Umbilical cord (tissue), 2 donors: ENCODE results near the gene UGGT2. TPM values are rescaled to one million over a fixed set of nuclear protein-coding genes. Genes with fewer than 3 reads are reported as not detected.
A peak's percentile ranks its signal among the peaks of the same experiment; 100 is the strongest.

Source experiments
- DNase-seq: peaks from one replicate; pipeline ENCODE4 v3.0.0-alpha.2; 2015; ENCODE audit warnings: low spot score
- total RNA-seq: library from RNA; depleted of rRNA; stranded (reverse); fragments of >200 nt; gene quantifications from one replicate; pipeline ENCODE4 v1.2.3, GENCODE V29; 2014; ENCODE audit warnings: low replicate concordance; ENCODE audit not compliant: insufficient read depth

The UGGT2 gene, protein sequence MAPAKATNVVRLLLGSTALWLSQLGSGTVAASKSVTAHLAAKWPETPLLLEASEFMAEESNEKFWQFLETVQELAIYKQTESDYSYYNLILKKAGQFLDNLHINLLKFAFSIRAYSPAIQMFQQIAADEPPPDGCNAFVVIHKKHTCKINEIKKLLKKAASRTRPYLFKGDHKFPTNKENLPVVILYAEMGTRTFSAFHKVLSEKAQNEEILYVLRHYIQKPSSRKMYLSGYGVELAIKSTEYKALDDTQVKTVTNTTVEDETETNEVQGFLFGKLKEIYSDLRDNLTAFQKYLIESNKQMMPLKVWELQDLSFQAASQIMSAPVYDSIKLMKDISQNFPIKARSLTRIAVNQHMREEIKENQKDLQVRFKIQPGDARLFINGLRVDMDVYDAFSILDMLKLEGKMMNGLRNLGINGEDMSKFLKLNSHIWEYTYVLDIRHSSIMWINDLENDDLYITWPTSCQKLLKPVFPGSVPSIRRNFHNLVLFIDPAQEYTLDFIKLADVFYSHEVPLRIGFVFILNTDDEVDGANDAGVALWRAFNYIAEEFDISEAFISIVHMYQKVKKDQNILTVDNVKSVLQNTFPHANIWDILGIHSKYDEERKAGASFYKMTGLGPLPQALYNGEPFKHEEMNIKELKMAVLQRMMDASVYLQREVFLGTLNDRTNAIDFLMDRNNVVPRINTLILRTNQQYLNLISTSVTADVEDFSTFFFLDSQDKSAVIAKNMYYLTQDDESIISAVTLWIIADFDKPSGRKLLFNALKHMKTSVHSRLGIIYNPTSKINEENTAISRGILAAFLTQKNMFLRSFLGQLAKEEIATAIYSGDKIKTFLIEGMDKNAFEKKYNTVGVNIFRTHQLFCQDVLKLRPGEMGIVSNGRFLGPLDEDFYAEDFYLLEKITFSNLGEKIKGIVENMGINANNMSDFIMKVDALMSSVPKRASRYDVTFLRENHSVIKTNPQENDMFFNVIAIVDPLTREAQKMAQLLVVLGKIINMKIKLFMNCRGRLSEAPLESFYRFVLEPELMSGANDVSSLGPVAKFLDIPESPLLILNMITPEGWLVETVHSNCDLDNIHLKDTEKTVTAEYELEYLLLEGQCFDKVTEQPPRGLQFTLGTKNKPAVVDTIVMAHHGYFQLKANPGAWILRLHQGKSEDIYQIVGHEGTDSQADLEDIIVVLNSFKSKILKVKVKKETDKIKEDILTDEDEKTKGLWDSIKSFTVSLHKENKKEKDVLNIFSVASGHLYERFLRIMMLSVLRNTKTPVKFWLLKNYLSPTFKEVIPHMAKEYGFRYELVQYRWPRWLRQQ (N-terminal part only)
- total RNA-seq, result 107 TPM

DNA sequence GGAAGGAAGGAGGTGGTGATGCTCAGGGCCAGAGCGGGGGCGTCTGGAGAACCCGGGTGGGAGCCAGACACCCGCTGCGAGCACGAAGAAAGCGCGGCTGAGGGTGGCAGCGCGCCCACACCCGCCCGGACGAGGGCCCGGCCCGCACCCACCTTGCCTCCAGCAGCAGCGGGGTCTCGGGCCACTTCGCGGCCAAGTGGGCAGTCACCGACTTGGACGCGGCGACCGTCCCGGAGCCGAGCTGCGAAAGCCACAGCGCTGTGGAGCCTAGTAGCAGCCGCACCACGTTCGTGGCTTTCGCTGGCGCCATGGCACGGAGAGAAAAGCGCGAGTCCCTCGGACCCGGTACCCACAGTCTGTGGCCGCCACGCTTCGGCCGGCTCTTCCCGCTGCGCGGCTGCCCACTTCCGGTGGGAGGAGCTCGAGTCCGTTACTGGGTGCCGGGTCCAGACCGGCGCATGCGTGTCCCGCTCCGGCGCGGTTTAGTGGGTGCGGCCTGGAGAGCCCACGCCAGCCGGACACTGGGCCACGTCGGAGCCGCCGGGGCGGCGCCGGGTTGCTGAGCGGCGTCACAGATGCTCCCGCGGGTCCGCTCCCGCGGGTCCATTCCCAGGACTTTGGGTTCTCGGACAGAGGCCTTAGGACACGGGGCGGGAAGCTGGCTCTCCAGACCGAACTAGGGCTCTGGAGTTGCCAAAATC, at the start of gene UGGT2:
UGGT2 (minus strand) TSS at position 399 of the 701 bp plus-strand sequence; CDS start at position 310, 89 bp downstream.
- DNase-seq, result peak; percentile 97

DNA sequence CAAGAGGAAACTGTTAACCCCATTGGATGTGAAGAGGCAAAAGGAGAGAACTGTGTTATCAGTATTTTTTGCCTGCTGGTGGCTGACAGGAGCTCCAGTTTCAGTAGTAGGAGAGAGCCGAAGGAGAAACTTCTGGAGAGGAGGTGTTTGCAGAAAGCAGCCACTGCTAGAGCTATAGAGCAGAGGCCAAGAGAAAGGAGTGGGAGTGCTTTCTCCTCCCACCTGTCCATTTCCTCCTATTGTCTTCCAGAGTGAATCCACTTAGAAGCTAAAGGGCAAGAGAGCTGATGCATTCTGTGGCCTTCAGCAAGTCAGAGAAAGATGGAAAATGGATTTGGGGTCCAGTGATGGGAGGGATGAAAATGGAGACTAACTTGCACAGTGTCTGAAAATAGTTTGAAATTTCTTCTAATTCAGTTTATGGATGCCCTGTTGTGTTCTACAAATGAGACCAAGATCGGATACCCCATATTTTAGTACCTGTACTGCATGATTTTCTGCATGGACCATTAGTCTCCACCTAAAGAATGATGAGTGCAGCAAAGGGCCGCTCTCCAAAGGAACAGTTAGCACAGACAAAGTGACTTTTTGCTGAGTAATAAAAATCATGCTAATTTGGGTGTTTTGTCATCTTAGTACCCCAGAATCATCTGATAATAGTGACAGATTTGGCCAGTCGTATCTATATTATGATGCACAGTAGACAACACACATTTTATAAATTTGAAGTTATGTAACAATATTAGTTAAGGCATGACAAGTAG, 47.4 kb upstream of the UGGT2 start:
- no peak for DNase-seq

DNA sequence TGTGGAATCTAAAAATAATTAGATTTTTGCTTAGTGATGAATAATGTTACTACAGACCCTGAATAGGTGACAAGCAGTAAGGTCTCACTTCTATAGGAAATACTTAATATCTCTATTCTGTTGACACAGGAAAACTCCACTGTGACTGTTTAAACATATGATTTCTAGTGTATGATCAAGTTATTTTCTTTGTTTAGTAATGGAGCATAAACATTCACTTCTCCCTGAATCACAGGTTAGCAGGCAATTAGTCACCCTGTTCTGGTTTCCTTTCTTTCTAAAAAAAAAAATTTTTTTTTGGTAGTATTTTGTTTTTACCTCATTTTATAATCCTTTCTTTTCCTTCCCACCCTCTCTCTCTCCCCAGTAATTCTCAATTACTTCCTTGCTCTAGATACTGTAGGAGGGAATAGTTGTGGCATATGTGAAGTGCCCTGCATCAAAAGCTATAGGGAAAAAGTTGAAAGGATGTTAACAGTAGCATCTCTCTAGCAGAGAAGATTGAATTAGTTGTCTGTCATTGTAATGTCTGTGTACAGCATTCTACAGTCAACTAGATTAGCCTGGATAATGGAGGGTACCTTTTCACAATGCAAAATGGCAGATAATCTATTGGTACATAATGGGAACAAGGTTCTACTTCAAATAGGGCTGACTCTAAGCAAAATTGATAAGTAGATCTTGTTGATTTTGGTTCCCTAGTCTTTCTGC, 40.2 kb upstream of the UGGT2 start:
- no peak for DNase-seq

DNA sequence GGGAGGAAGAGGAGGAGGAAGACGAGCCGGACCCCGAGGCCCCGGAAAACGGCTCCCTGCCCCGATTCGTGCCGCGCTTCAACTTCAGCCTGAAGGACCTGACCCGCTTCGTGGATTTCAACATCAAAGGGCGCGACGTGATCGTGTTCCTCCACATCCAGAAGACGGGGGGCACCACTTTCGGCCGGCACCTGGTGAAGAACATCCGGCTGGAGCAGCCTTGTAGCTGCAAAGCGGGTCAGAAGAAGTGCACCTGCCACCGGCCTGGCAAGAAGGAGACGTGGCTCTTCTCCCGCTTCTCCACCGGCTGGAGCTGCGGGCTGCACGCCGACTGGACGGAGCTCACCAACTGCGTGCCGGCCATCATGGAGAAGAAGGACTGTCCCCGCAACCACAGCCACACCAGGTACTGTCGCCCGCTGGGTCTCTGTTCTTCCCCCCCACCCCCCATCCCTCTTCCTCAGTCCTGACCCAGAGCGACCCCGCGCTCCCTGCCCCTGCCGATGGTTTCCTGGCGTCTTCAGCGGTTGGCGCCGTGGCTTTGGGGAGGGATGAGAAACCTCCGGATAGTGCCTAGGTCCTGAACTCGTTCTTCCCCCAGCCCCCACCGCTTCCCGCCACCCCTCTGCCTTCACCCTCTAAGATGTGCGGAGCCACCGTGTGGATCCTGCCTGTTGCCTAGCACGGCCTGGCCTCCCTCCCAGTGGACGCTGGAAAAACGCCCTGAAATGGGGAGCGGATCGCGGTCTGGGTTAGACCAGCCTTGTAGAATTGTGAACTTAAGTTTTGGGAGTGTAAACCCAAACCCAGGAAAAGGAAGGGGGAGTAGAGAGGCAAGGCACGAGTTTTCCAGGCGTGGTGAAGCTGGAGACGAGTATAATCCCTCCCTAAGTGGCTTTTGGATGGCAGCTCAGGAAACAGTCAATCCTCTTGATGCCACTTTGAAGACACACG, 38.2 kb upstream of the UGGT2 start:
- DNase-seq, result peak; percentile 12

DNA sequence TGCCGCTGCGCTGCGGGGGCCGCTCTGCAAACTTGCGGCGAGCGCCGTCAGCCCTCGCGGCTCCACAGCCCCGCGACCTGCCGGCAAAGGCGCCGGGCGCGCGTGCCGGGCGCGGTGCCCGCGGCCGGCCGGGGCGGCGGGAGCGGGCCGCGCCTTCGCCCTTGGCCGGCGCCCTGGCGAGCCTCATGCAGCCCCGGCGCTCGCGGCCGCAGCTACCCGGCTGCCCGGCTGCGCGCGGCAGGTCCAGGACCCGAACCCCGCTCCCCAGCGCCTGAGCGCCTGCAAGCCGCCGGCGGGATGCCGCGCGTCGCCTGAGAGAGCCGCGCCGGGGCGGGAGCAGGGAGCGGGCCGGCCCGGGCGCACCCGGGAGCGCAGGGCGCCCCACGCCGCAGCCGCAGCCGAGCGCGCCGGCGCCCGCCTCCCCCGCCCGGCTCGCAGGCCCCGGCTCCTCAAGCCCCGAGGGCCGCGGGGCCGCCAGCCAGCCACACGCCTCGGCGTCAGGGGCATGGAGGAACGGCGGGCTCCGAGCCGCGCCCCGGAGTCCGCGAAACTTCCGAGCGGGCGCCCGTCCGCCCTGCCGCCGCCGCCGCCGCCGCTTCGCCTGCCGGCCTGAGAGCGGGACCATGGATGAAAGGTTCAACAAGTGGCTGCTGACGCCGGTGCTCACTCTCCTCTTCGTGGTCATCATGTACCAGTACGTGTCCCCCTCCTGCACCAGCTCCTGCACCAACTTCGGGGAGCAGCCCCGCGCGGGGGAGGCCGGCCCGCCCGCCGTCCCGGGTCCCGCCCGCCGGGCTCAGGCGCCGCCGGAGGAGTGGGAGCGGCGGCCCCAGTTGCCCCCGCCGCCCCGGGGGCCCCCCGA, 37.3 kb upstream of the UGGT2 start:
- peak; percentile 3 for DNase-seq

DNA sequence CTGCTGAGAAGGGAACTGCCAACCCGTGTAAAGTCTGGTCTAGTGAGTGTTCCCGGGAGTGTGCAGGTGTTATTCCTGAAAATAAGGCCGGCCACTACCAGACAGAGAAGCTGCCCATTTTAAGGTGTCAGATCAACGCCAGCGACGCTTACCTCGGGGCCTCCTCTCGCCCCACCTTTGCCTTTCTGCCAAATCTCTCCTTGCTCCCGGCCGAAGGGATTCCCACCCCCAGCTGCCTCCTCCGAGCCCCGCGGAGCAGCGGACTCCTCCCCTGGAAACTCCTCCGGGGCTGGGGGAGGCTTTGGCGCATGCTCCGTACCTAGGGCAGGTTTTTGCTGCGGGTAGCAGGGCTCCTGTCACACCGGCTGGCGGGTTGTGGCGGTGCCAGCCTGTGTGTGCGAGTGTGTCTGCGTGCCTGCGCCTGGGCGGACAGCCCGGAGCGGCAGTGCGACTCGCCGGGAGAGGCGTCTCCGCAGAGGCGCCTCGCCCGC, 36.6 kb upstream of the UGGT2 start, which contains the start of gene HS6ST3:
HS6ST3 (plus strand) TSS at position 359 of the 491 bp plus-strand sequence.
- peak; percentile 17 for DNase-seq

DNA sequence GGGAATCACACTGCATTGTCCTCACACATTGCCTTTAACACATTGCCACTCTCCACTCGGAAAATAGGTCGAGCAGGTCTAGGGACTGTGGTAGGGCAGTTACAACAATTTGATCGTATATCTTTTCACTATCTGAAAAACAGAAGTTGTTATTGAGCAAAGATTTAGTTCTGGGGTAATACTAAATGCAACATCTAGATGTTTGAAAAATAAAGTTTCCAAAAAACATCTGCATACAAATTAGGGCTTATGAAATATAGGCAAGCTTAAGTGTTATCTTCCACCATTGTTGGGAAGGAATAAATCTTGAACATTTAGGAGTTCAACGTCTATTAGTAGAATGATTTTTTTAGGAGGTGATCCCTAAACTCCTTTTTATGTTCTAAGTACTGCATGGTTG, 35.9 kb upstream of the UGGT2 start:
- DNase-seq, result no peak

DNA sequence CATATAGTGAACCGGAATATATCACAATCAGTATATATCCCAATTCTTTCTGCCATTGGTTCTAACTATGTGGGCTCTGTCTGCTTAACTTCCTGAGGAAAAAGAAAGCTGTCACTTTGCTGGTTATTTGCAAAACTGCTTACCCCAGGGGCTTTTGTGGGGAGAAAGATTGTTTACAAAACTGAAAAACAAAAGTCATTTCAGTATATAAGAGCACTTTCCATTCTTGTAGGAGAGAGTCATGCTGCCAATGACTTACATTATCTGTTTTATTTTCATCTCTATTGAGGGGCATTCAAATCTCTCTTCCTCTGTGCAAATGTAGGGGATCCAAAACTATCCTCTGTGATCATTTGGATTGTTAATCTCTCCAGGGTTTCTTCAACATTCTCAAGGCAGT, 33.5 kb upstream of the UGGT2 start:
- no peak for DNase-seq

DNA sequence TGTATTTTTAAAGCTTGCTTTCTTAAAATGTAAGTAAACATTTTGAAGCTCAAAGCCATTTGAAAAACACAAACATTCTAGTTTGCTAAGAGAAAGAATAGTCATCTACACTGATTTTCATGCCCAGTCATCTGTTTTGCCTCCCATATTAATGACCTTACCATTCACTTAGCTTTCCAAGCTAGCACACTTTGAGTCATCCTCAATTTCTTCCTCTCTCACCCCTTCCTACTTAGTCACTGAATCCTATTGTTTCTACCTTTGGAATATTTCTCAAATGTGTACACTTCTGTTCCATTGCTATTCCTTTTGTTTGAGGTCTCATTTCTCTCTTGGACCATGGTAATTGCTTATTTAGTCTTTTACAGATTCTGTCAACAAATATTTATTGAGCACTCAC, 29.4 kb upstream of the UGGT2 start:
- no peak for DNase-seq

DNA sequence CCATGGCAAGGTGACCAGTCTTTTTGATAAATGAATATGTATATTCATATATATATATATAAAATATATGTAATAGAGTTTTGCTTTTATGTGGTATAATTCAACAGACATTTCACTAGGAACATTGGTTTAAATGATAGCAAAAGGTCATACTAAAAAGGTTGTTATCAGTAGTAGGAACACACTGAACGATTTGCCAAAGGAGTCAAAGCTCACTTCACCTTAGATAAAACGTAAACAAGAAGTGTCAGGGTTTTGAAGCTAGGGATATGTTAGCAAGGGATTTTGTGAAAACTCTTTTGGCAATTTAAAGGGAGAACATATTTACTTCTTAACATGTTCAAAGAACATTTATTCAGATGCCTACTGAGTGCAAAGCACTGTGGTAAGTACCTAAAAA, 28.7 kb upstream of the UGGT2 start:
- no peak for DNase-seq

DNA sequence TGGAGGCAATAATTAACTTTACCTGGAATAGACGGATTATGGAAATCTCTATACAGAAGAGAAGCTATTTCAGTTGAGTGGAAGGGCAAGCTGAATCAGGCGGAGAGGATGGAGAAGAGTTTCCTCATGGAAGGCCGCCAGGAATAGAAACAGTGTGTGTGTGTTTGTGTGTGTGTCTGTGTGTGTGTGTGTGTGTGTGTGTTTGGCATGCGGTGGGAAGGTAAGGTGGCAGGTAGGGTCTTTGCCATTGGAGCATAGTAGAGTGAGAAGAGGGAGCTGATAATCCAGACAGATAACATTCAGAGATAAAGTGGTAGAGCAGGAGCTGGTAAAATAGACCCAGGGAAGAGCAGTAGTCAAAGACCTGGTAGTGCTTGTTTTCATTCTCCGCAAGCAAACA, 27.5 kb upstream of the UGGT2 start:
- no peak for DNase-seq

DNA sequence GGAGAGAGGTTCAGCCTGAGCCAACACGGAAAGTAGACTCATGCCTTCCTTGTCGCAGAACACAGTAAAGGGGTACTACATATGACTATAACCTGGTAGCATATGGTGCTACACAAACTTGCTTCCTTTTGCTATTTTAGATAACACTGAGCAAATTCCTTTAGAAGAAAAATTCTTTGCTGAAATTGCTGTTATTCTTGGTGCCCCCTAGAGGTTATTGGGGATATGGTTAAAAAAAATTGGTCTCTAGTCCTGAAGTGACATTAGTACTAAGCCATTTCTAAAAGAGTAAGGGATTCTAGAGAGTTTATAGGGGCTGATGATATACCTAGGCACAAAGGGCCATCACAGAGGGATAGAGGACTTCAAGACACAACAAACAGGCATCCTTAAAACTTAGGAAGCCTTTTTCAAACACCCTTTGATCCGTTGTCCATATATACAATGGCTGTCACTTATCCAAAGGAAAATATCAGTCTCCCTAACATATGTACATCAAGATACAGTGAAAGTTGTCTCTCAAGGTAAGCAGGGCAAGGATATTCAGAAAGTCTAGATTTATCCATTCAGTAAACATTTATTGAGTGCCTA, 22.8 kb upstream of the UGGT2 start:
- DNase-seq, result no peak

DNA sequence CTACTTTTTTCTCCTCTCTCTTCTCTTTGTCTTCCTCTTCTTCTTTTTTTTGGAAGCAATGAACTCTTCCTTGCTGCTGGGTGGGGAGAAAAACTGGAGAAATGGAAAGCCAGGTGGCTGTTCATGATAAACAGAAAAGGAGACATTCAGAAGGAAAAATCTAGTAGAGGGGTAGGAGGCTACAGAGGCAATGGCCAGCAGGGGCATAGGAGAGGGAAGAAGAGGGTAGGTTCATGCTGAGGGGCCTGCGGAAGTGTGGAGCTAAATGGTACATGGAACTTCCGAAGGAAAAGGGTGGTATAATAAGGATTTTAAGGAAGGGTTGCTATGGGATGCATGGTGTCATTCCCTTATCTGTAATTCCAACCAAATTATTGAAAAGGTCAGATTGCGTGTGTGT, 19.2 kb upstream of the UGGT2 start:
- DNase-seq, result no peak

DNA sequence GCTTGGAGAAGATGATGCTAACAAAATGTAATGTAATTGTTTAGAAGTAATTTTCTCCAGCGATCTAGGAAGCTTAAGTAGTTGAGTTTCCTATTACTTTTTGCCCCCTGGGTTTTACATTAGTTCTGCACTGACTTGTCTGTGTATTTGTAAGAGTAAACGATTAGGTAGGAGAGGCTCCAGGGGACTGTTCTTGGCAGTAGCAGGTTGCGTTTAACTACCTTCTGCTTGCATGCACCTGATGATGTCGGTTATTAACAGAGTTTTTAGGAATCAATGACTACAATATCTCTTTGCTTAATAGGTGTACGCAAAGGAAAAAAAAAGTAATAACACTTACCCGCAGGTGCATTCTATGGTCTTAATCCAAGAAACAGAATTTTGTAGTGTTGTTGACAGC, 18.3 kb upstream of the UGGT2 start:
- no peak for DNase-seq

DNA sequence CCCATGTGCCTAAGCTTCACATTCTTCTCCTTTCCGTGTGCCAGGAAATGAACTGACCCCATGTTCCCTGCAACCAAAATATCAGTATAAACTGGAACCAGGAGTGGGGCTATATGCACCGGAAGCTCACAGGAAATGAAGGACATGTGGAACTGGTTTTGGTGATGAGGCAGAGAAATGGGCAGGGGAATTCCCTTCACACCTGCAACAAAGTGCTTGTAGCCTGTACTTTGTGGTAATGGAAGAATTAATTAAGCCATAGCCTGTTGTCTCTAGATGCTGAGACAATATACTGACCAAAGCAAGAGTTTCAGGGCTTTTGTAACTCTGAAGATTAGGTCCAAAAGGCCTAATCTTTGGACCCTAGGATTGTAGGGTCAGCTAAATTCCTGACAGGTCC, 15.5 kb upstream of the UGGT2 start:
- DNase-seq, result no peak

DNA sequence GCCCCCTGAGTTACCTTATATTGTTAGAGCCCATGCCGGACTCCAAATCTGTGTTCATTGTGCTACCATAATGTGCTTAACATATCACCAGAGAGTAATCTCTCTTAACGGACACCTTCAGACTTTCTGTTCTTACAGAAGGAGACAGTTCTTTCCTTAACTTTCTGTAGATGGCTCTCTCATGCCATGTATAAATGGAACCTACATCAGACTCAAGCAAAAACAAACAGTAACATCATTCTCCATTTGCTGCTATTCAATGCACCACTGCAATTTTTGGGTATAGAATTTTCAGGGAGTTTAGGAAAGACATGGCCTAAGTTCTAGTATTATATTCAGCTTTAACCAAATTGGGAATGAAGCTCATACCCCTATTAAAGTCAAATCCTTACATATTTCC, 12.6 kb upstream of the UGGT2 start:
- peak; percentile 7 for DNase-seq

DNA sequence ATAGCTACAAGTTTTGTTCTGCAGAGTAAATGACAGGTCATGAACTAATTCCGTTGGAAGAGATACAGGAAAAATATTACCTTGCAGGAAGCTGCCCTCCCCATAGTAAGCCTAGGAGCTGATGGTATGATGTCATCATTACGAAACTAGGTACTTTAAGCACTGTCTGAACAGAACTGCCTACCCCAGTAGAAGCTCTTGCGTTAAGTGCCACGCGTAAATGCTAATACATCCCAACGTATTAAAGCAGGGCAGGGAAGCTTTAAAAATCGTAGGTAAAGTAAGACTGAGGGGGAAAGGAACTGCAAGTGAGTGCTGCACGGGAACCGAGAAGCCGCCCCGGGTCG, 572 bp downstream of the UGGT2 start:
- DNase-seq, result peak; percentile 26
